Hematopoietic multipotent progenitor cell treated with erythropoietin and hydrocortisone succinate and interleukin-3 and kit ligand, for 17 days (in vitro differentiated cells): ENCODE measurements around the gene GOLGA6L24.
"Not testable (repeated sequence)": the region's sequence is repeated elsewhere in the genome, so short reads cannot be mapped to it uniquely, and the experiment has no call there.

Experiments
- DNase-seq: peaks from one replicate; pipeline ENCODE4 v3.0.0-alpha.2; 2015; ENCODE audit warnings: low spot score

Gene GOLGA6L24

GRCh38 chr15:28357984-28358383 is at the start of gene GOLGA6L24:
Gene GOLGA6L24 (minus strand): TSS chr15:28358084. CDS start chr15:28358023, 61 bp downstream.
- DNase-seq, result not testable (repeated sequence)

- not testable (repeated sequence) for DNase-seq
Measured at GRCh38 chr15:28402774-28403435, 45.0 kb upstream of the GOLGA6L24 start.

- not testable (repeated sequence) for DNase-seq
Measured at GRCh38 chr15:28396022-28396421, 38.1 kb upstream of the GOLGA6L24 start.

GRCh38 chr15:28380053-28380452 is 22.2 kb upstream of the GOLGA6L24 start:
- DNase-seq, result not testable (repeated sequence)

GRCh38 chr15:28378364-28378763 is 20.5 kb upstream of the GOLGA6L24 start, which contains the start of gene GOLGA8F:
Gene GOLGA8F (plus strand): TSS chr15:28378664. CDS start chr15:28378762, 98 bp downstream.
- not testable (repeated sequence) for DNase-seq

- DNase-seq, result not testable (repeated sequence)
Measured at GRCh38 chr15:28365502-28365901, 7.6 kb upstream of the GOLGA6L24 start.

- not testable (repeated sequence) for DNase-seq
Measured at GRCh38 chr15:28322129-28322588, 35.7 kb downstream of the GOLGA6L24 start, which contains the start of gene HERC2. Gene HERC2 (minus strand): TSS chr15:28322179. CDS start chr15:28321433, 746 bp downstream.

GRCh38 chr15:28321358-28322078 is 36.4 kb downstream of the GOLGA6L24 start:
- not testable (repeated sequence) for DNase-seq

- not testable (repeated sequence) for DNase-seq
Measured at GRCh38 chr15:28319725-28320124, 38.2 kb downstream of the GOLGA6L24 start.

GRCh38 chr15:28318828-28319227 is 39.1 kb downstream of the GOLGA6L24 start:
- DNase-seq, result not testable (repeated sequence)

- DNase-seq, result not testable (repeated sequence)
Measured at GRCh38 chr15:28318122-28318521, 39.8 kb downstream of the GOLGA6L24 start.

GRCh38 chr15:28316958-28317357 is 40.9 kb downstream of the GOLGA6L24 start:
- DNase-seq, result not testable (repeated sequence)

- DNase-seq, result not testable (repeated sequence)
Measured at GRCh38 chr15:28310454-28310853, 47.4 kb downstream of the GOLGA6L24 start.

- not testable (repeated sequence) for DNase-seq
Measured at GRCh38 chr15:28308718-28309117, 49.2 kb downstream of the GOLGA6L24 start.
